Esophagus squamous epithelium (tissue), 4 donors: ENCODE measurements around the gene EYS.

ENCODE experiments used
- POLR2A ChIP-seq, 4 donors: fragments of 450-650 bp; IDR thresholded peaks; one replicate each; pipeline ENCODE4 v1.6.1; 2017; ENCODE audit warnings: antibody characterized with exemption in 4 of 4, mild to moderate bottlenecking in 4 of 4, moderate library complexity in 3 of 4
- TF ChIP-seq, protein P1 (sequence below), 6 experiments: fragments of 450-650 bp in 4 of 6; fragments of 200-600 bp in 2 of 6; sonication (generic) in 2 of 6; IDR thresholded peaks; one replicate each; pipeline ENCODE4 v1.5.1; 2016 to 2019; ENCODE audit warnings: antibody characterized with exemption in 6 of 6, mild to moderate bottlenecking in 4 of 6, moderate library complexity in 4 of 6

GRCh38 chr6:64288351-64288750, 1418.7 kb downstream of the EYS start:
- TF ChIP-seq, protein P1, sequence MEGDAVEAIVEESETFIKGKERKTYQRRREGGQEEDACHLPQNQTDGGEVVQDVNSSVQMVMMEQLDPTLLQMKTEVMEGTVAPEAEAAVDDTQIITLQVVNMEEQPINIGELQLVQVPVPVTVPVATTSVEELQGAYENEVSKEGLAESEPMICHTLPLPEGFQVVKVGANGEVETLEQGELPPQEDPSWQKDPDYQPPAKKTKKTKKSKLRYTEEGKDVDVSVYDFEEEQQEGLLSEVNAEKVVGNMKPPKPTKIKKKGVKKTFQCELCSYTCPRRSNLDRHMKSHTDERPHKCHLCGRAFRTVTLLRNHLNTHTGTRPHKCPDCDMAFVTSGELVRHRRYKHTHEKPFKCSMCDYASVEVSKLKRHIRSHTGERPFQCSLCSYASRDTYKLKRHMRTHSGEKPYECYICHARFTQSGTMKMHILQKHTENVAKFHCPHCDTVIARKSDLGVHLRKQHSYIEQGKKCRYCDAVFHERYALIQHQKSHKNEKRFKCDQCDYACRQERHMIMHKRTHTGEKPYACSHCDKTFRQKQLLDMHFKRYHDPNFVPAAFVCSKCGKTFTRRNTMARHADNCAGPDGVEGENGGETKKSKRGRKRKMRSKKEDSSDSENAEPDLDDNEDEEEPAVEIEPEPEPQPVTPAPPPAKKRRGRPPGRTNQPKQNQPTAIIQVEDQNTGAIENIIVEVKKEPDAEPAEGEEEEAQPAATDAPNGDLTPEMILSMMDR (IDR thresholded peaks at IDR 0.05) = no peak
- TF ChIP-seq POLR2A (IDR thresholded peaks at IDR 0.05) = no peak
